HUES6 (cell line): ENCODE measurements around the gene PPP2R2C.

Experiments used
- H3K27ac ChIP-seq: 2 replicates; pipeline ENCODE4 v1.7.0; 2013; ENCODE audit warnings: low read depth, mild to moderate bottlenecking, low read length, inconsistent platforms
- H3K27me3 ChIP-seq: 2 replicates; pipeline ENCODE4 v1.6.1; 2013; ENCODE audit warnings: low read length; ENCODE audit not compliant: control insufficient read depth, insufficient read depth
- H3K36me3 ChIP-seq: 2 replicates; pipeline ENCODE4 v1.6.1; 2013; ENCODE audit warnings: low read length; ENCODE audit not compliant: control insufficient read depth, insufficient read depth
- H3K4me1 ChIP-seq: 2 replicates; pipeline ENCODE4 v1.6.1; 2013; ENCODE audit warnings: low read length; ENCODE audit not compliant: control insufficient read depth, insufficient read depth
- H3K4me3 ChIP-seq: 2 replicates; pipeline ENCODE4 v1.5.1; 2013; ENCODE audit warnings: low read depth, low read length
- H3K9ac ChIP-seq: one replicate; pipeline ENCODE4 v1.6.1; 2013; ENCODE audit warnings: mild to moderate bottlenecking, low read length
- H3K9me3 ChIP-seq: 2 replicates; pipeline ENCODE4 v1.6.1; 2013; ENCODE audit warnings: low read depth, low read length; ENCODE audit not compliant: control insufficient read depth, insufficient read depth

Gene PPP2R2C

GRCh38 chr4:6420972-6421371, 51.4 kb downstream of the PPP2R2C start:
- 0 out of 2 replicates have a peak, but pooled peaks cover 2% of the 10 kb centered on the region for H3K27me3 ChIP-seq
- H3K9ac ChIP-seq = no peak overlapping the region
- H3K4me1 ChIP-seq = peaks cover 11% of the 10 kb centered on the region
- H3K27ac ChIP-seq = no peak overlapping the region
- H3K36me3 ChIP-seq = no peaks in the 10 kb centered on the region
- no peaks in the 10 kb centered on the region for H3K9me3 ChIP-seq
- no peak overlapping the region for H3K4me3 ChIP-seq

GRCh38 chr4:6420036-6420435, 52.4 kb downstream of the PPP2R2C start:
- Histone ChIP-seq H3K27ac (no peak overlapping the region), H3K4me3 (no peak overlapping the region), H3K9ac (no peak overlapping the region), H3K27me3 (0 out of 2 replicates have a peak, but pooled peaks cover 2% of the 10 kb centered on the region), H3K9me3 (no peaks in the 10 kb centered on the region), H3K36me3 (no peaks in the 10 kb centered on the region), H3K4me1 (peaks cover 17% of the 10 kb centered on the region)

GRCh38 chr4:6419452-6420028, 52.9 kb downstream of the PPP2R2C start:
- Histone ChIP-seq H3K4me1 (peaks cover 17% of the 10 kb centered on the region), H3K36me3 (no peaks in the 10 kb centered on the region), H3K9me3 (no peaks in the 10 kb centered on the region), H3K27ac (no peak overlapping the region), H3K9ac (no peak overlapping the region), H3K27me3 (0 out of 2 replicates have a peak, but pooled peaks cover 2% of the 10 kb centered on the region), H3K4me3 (no peak overlapping the region)

- Histone ChIP-seq H3K27ac (no peak overlapping the region), H3K9me3 (no peaks in the 10 kb centered on the region; the same call in 1 of the 2 replicates), H3K4me1 (peaks cover 17% of the 10 kb centered on the region), H3K9ac (no peak overlapping the region), H3K36me3 (no peaks in the 10 kb centered on the region), H3K4me3 (no peak overlapping the region), H3K27me3 (no peaks in the 10 kb centered on the region)
Observed at GRCh38 chr4:6418193-6418755, 54.1 kb downstream of the PPP2R2C start.

- Histone ChIP-seq H3K9ac (no peak overlapping the region), H3K9me3 (no peaks in the 10 kb centered on the region; the same call in 1 of the 2 replicates), H3K36me3 (no peaks in the 10 kb centered on the region), H3K27ac (no peak overlapping the region), H3K4me1 (peaks cover 17% of the 10 kb centered on the region), H3K4me3 (no peak overlapping the region), H3K27me3 (no peaks in the 10 kb centered on the region)
Observed at GRCh38 chr4:6417516-6418050, 54.8 kb downstream of the PPP2R2C start.

- H3K27ac ChIP-seq = no peak overlapping the region
- H3K4me1 ChIP-seq = peaks cover 17% of the 10 kb centered on the region
- H3K9me3 ChIP-seq = no peaks in the 10 kb centered on the region; the same call in 1 of the 2 replicates
- H3K27me3 ChIP-seq = no peaks in the 10 kb centered on the region
- H3K4me3 ChIP-seq = no peak overlapping the region
- H3K36me3 ChIP-seq = no peaks in the 10 kb centered on the region
- no peak overlapping the region for H3K9ac ChIP-seq
Observed at GRCh38 chr4:6416518-6417286, 55.7 kb downstream of the PPP2R2C start.

- Histone ChIP-seq H3K4me3 (no peak overlapping the region), H3K4me1 (peaks cover 17% of the 10 kb centered on the region), H3K27ac (no peak overlapping the region), H3K36me3 (no peaks in the 10 kb centered on the region), H3K27me3 (no peaks in the 10 kb centered on the region), H3K9me3 (no peaks in the 10 kb centered on the region; the same call in 1 of the 2 replicates), H3K9ac (no peak overlapping the region)
Observed at GRCh38 chr4:6415031-6415705, 57.2 kb downstream of the PPP2R2C start.

GRCh38 chr4:6414578-6414977, 57.8 kb downstream of the PPP2R2C start:
- Histone ChIP-seq H3K36me3 (no peaks in the 10 kb centered on the region), H3K9me3 (no peaks in the 10 kb centered on the region; the same call in 1 of the 2 replicates), H3K9ac (no peak overlapping the region), H3K4me1 (peaks cover 17% of the 10 kb centered on the region), H3K4me3 (no peak overlapping the region), H3K27ac (no peak overlapping the region), H3K27me3 (no peaks in the 10 kb centered on the region)

GRCh38 chr4:6410664-6411063, 61.8 kb downstream of the PPP2R2C start:
- Histone ChIP-seq H3K9ac (no peak overlapping the region), H3K27me3 (no peaks in the 10 kb centered on the region), H3K9me3 (no peaks in the 10 kb centered on the region; the same call in 1 of the 2 replicates), H3K27ac (no peak overlapping the region), H3K4me1 (peaks cover 6% of the 10 kb centered on the region; the same call in 1 of the 2 replicates), H3K36me3 (no peaks in the 10 kb centered on the region), H3K4me3 (no peak overlapping the region)

GRCh38 chr4:6410068-6410467, 62.3 kb downstream of the PPP2R2C start:
- Histone ChIP-seq H3K4me1 (peaks cover 7% of the 10 kb centered on the region), H3K9me3 (no peaks in the 10 kb centered on the region; the same call in 1 of the 2 replicates), H3K27me3 (no peaks in the 10 kb centered on the region), H3K27ac (no peak overlapping the region), H3K9ac (no peak overlapping the region), H3K4me3 (no peak overlapping the region), H3K36me3 (no peaks in the 10 kb centered on the region)
